ENCODE data around the gene TBCD. TPM values are rescaled to one million over a fixed set of nuclear protein-coding genes. Genes with fewer than 3 reads are reported as not detected.

TBCD gene
- total RNA-seq, 4 donors from 2014 or later: 49.7 to 119 (median 71.5) TPM

- Histone ChIP-seq H3K4me3 (no peak overlapping the region), H3K36me3 (peaks cover 57% of the 10 kb centered on the region), H3K9me3 (no peaks in the 10 kb centered on the region), H3K27ac (no peak overlapping the region), H3K4me1 (peaks cover 16% of the 10 kb centered on the region), H3K27me3 (no peaks in the 10 kb centered on the region)
- DNase-seq (ENCODE audit: low spot score in 2 of 2): no peak
- TF ChIP-seq EP300 (IDR thresholded peaks at IDR 0.05) (no peak), POLR2A (IDR thresholded peaks at IDR 0.05) (no peak), CTCF (IDR thresholded peaks at IDR 0.05) (no peak), POLR2AphosphoS5 (IDR thresholded peaks at IDR 0.05) (no peak)
- 73% methylated on average over 4 of the region's 9 CpGs for WGBS
Measured at GRCh38 chr17:82807101-82807500, 55.2 kb downstream of the TBCD start.

- no peak for DNase-seq (ENCODE audit: low spot score in 2 of 2)
- H3K4me1 ChIP-seq: peaks cover 16% of the 10 kb centered on the region
- no peak overlapping the region for H3K27ac ChIP-seq
- 86% methylated on average over 21 of the region's 21 CpGs for WGBS
- no peaks in the 10 kb centered on the region for H3K27me3 ChIP-seq
- peaks cover 60% of the 10 kb centered on the region for H3K36me3 ChIP-seq
- TF ChIP-seq POLR2AphosphoS5 (IDR thresholded peaks at IDR 0.05) (no peak), EP300 (IDR thresholded peaks at IDR 0.05) (no peak), POLR2A (IDR thresholded peaks at IDR 0.05) (no peak), CTCF (IDR thresholded peaks at IDR 0.05) (no peak)
- no peak overlapping the region for H3K4me3 ChIP-seq
- H3K9me3 ChIP-seq: no peaks in the 10 kb centered on the region
Measured at GRCh38 chr17:82807562-82807961, 55.7 kb downstream of the TBCD start.

- Histone ChIP-seq H3K9me3 (no peaks in the 10 kb centered on the region), H3K4me1 (peaks cover 16% of the 10 kb centered on the region), H3K4me3 (no peak overlapping the region), H3K27me3 (no peaks in the 10 kb centered on the region), H3K36me3 (peaks cover 60% of the 10 kb centered on the region), H3K27ac (no peak overlapping the region)
- TF ChIP-seq POLR2A (IDR thresholded peaks at IDR 0.05): no peak
- no peak for TF ChIP-seq EP300 (IDR thresholded peaks at IDR 0.05)
- no peak for TF ChIP-seq POLR2AphosphoS5 (IDR thresholded peaks at IDR 0.05)
- no peak for TF ChIP-seq CTCF (IDR thresholded peaks at IDR 0.05)
- WGBS: 90% methylated on average over 8 of the region's 8 CpGs
- DNase-seq (ENCODE audit: low spot score in 2 of 2): no peak
Measured at GRCh38 chr17:82808006-82808405, 56.1 kb downstream of the TBCD start.

- WGBS: 95% methylated on average over 17 of the region's 35 CpGs
- H3K4me1 ChIP-seq: peaks cover 16% of the 10 kb centered on the region
- DNase-seq (ENCODE audit: low spot score in 2 of 2): no peak
- no peak overlapping the region for H3K27ac ChIP-seq
- H3K27me3 ChIP-seq: no peaks in the 10 kb centered on the region
- no peaks in the 10 kb centered on the region for H3K9me3 ChIP-seq
- no peak for TF ChIP-seq CTCF (IDR thresholded peaks at IDR 0.05)
- no peak for TF ChIP-seq EP300 (IDR thresholded peaks at IDR 0.05)
- no peak for TF ChIP-seq POLR2AphosphoS5 (IDR thresholded peaks at IDR 0.05)
- no peak for TF ChIP-seq POLR2A (IDR thresholded peaks at IDR 0.05)
- H3K36me3 ChIP-seq: peaks cover 60% of the 10 kb centered on the region
- H3K4me3 ChIP-seq: no peak overlapping the region
Measured at GRCh38 chr17:82808921-82809905, 57.3 kb downstream of the TBCD start.

GRCh38 chr17:82810644-82811430, 59.0 kb downstream of the TBCD start:
- no peak for TF ChIP-seq CTCF (IDR thresholded peaks at IDR 0.05)
- TF ChIP-seq POLR2AphosphoS5 (IDR thresholded peaks at IDR 0.05): no peak
- no peak for TF ChIP-seq EP300 (IDR thresholded peaks at IDR 0.05)
- no peak for TF ChIP-seq POLR2A (IDR thresholded peaks at IDR 0.05)
- peaks cover 74% of the 10 kb centered on the region for H3K36me3 ChIP-seq
- no peaks in the 10 kb centered on the region for H3K27me3 ChIP-seq

More at GRCh38 chr17:82810644-82811430, 59.0 kb downstream of the TBCD start:
- Histone ChIP-seq H3K4me1 (peaks cover 6% of the 10 kb centered on the region), H3K4me3 (no peak overlapping the region), H3K9me3 (no peaks in the 10 kb centered on the region), H3K27ac (no peak overlapping the region)
- 89% methylated on average over 20 of the region's 22 CpGs for WGBS
- DNase-seq (ENCODE audit: low spot score in 2 of 2): no peak
